Chondrocyte (in vitro differentiated cells): ENCODE data around the gene ACOT6. TPM values are rescaled to one million over a fixed set of nuclear protein-coding genes. Genes with fewer than 3 reads are reported as not detected.

ENCODE experiments used
- DNase-seq: peaks from one replicate; pipeline ENCODE4 v3.0.0; 2021; ENCODE audit warnings: mixed read lengths, low spot score
- H3K27ac Mint-ChIP-seq: one replicate; pipeline ENCODE4 v1.8.0; 2021; ENCODE audit warnings: mild to moderate bottlenecking, moderate library complexity, mixed read lengths; ENCODE audit not compliant: unreplicated experiment
- H3K27me3 Mint-ChIP-seq: 2 replicates; pipeline ENCODE4 v1.8.0; 2021; ENCODE audit warnings: low read depth, mixed read lengths
- H3K36me3 Mint-ChIP-seq: 2 replicates; pipeline ENCODE4 v1.8.0; 2021; ENCODE audit warnings: low read depth, mixed read lengths
- H3K4me1 Mint-ChIP-seq: 2 replicates; pipeline ENCODE4 v1.8.0; 2021; ENCODE audit warnings: low read depth, mild to moderate bottlenecking, mixed read lengths
- H3K4me3 Mint-ChIP-seq: one replicate; pipeline ENCODE4 v1.8.0; 2021; ENCODE audit warnings: mild to moderate bottlenecking, moderate library complexity, mixed read lengths; ENCODE audit not compliant: unreplicated experiment
- H3K9me3 Mint-ChIP-seq: 2 replicates; pipeline ENCODE4 v1.8.0; 2021; ENCODE audit warnings: low read depth, mixed read lengths
- total RNA-seq: library from RNA; stranded (reverse); gene quantifications from 3 replicates; pipeline ENCODE4 v1.2.1, GENCODE V29; 2021
- TF ChIP-seq, protein P1 (sequence below): fragments of 200-600 bp; sonication (generic); IDR thresholded peaks from 2 replicates; pipeline ENCODE4 v1.5.0; 2021; ENCODE audit warnings: antibody characterized with exemption, mild to moderate bottlenecking, moderate library complexity

The ACOT6 gene
- total RNA-seq, 1 donor from 2014 or later, result not detected

DNA sequence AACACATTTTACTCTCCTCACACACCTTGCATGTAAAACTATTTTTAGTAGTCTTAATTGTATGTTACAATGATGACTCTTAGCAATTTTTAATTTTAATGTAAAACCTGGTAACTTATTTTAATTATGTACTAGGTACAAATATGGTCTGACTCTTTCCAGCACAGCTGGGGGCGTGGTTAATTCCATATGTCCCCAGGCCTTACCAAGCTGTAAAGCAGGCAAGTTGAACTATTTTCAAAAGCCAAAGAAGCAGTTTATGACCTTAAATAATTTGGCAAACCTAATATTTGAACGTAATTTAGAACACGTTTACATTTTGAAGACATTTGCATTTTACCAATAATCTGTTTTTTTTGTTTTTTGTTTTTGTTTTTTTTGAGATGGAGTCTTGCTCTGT, 9.3 kb upstream of the ACOT6 start:
- DNase-seq, result no peak
- Mint-ChIP-seq H3K36me3 (no peaks in the 10 kb centered on the region), H3K9me3 (no peaks in the 10 kb centered on the region), H3K4me1 (no peaks in the 10 kb centered on the region), H3K27ac (no peak overlapping the region), H3K27me3 (no peaks in the 10 kb centered on the region), H3K4me3 (no peak overlapping the region)
- TF ChIP-seq, protein P1, sequence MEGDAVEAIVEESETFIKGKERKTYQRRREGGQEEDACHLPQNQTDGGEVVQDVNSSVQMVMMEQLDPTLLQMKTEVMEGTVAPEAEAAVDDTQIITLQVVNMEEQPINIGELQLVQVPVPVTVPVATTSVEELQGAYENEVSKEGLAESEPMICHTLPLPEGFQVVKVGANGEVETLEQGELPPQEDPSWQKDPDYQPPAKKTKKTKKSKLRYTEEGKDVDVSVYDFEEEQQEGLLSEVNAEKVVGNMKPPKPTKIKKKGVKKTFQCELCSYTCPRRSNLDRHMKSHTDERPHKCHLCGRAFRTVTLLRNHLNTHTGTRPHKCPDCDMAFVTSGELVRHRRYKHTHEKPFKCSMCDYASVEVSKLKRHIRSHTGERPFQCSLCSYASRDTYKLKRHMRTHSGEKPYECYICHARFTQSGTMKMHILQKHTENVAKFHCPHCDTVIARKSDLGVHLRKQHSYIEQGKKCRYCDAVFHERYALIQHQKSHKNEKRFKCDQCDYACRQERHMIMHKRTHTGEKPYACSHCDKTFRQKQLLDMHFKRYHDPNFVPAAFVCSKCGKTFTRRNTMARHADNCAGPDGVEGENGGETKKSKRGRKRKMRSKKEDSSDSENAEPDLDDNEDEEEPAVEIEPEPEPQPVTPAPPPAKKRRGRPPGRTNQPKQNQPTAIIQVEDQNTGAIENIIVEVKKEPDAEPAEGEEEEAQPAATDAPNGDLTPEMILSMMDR, result no peak

DNA sequence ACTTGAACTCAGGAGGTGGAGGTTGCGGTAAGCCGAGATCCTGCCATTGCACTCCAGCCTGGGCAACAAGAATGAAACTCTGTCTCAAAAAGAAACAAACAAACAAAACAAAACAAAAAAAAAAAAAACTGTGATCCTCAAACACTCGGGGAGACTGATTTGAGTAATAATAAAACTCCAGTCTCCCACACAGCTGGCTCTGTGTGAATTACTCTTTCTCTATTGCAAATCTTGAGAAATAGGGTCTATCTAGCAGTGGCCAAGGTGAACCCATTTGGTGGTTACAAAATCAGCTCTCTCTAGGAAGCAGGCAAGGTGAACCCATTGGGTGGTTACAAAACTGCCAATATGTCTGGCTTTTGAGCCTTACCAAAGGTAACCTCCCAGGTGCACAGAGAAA, 6.0 kb upstream of the ACOT6 start:
- no peak for DNase-seq
- Mint-ChIP-seq H3K27me3 (no peaks in the 10 kb centered on the region), H3K36me3 (no peaks in the 10 kb centered on the region), H3K27ac (no peak overlapping the region), H3K4me1 (no peaks in the 10 kb centered on the region), H3K4me3 (no peak overlapping the region), H3K9me3 (no peaks in the 10 kb centered on the region)
- TF ChIP-seq, protein P1, result no peak

DNA sequence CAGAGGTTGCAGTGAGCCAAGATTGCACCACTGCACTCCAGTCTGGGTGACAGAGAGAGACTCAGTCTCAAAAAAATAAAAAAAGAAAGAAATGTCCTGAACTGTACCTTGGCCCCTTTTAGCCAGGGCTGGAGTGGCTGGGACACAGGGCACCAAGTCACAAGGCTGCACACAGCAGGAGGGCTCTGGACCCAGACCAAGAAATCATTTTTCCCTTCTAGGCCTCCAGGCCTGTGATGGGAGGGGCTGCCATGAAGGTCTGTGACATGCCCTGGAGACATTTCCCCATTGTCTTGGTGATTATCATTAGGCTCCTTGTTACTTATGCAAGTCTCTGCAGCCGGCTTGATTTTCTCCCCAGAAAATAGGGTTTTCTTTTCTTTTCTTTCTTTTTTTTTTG, 5.1 kb upstream of the ACOT6 start:
- H3K27ac Mint-ChIP-seq, result no peak overlapping the region
- H3K27me3 Mint-ChIP-seq, result no peaks in the 10 kb centered on the region
- peaks cover 3% of the 10 kb centered on the region for H3K4me1 Mint-ChIP-seq
- no peaks in the 10 kb centered on the region for H3K36me3 Mint-ChIP-seq
- DNase-seq, result no peak
- H3K9me3 Mint-ChIP-seq, result no peaks in the 10 kb centered on the region
- TF ChIP-seq, protein P1, result no peak
- H3K4me3 Mint-ChIP-seq, result no peak overlapping the region

DNA sequence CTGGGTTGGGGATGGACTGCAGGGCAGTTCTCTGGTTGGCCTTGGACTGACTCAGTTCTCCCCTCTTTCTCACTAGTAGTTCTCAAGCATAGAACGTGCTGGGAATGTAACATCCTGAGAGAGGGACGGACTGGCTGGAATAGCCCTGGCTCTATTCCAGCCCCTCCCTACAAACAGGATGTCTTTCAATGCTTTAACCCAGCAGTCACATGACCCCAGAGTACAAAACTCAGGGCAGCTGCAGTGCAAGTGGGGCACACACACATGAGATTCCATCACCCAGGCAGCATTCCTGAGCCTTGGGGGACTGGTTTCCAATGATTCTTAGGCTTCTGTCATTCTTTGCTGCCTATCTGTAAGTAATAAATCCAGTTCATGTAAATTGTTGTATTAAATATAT, 1.6 kb upstream of the ACOT6 start:
- no peaks in the 10 kb centered on the region for H3K9me3 Mint-ChIP-seq
- no peak overlapping the region for H3K27ac Mint-ChIP-seq
- no peaks in the 10 kb centered on the region for H3K27me3 Mint-ChIP-seq
- peaks cover 7% of the 10 kb centered on the region for H3K4me1 Mint-ChIP-seq
- H3K36me3 Mint-ChIP-seq, result no peaks in the 10 kb centered on the region
- TF ChIP-seq, protein P1, result no peak
- no peak for DNase-seq
- H3K4me3 Mint-ChIP-seq, result no peak overlapping the region

DNA sequence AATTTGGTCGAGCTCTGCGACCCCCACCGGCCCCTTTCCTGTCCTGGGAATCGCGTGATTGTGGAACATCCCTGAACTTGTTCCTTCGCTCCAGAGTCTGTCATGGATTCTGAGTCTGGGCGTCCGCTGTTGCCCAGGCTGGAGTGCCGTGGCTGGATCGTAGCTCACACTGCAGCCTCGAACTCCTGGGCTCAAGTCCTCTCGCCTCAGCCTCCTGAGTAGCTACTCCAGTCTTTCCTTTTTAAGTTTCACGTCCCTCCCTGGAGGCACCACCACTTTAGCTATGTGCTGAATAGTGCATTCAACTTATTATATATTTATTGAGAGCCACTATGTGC, 698 bp downstream of the ACOT6 start:
- DNase-seq, result no peak
- Mint-ChIP-seq H3K27ac (peak overlapping the region; percentile 78), H3K4me3 (peak overlapping the region; percentile 82), H3K36me3 (no peaks in the 10 kb centered on the region), H3K9me3 (no peaks in the 10 kb centered on the region), H3K4me1 (peaks cover 7% of the 10 kb centered on the region), H3K27me3 (no peaks in the 10 kb centered on the region)
- TF ChIP-seq, protein P1, result no peak
